ENCODE data around the gene DTX2.
"Not testable (repeated sequence)": the region's sequence is repeated elsewhere in the genome, so short reads cannot be mapped to it uniquely, and the experiment has no call there.

DTX2 gene

GRCh38 chr7:76511911-76512885, 50.7 kb downstream of the DTX2 start:
- not testable (repeated sequence) for DNase-seq (ENCODE audit: low spot score)

- DNase-seq (ENCODE audit: low spot score): no peak
These were observed 51.7 kb downstream of the DTX2 start for GRCh38 chr7:76512941-76513816.

DNA sequence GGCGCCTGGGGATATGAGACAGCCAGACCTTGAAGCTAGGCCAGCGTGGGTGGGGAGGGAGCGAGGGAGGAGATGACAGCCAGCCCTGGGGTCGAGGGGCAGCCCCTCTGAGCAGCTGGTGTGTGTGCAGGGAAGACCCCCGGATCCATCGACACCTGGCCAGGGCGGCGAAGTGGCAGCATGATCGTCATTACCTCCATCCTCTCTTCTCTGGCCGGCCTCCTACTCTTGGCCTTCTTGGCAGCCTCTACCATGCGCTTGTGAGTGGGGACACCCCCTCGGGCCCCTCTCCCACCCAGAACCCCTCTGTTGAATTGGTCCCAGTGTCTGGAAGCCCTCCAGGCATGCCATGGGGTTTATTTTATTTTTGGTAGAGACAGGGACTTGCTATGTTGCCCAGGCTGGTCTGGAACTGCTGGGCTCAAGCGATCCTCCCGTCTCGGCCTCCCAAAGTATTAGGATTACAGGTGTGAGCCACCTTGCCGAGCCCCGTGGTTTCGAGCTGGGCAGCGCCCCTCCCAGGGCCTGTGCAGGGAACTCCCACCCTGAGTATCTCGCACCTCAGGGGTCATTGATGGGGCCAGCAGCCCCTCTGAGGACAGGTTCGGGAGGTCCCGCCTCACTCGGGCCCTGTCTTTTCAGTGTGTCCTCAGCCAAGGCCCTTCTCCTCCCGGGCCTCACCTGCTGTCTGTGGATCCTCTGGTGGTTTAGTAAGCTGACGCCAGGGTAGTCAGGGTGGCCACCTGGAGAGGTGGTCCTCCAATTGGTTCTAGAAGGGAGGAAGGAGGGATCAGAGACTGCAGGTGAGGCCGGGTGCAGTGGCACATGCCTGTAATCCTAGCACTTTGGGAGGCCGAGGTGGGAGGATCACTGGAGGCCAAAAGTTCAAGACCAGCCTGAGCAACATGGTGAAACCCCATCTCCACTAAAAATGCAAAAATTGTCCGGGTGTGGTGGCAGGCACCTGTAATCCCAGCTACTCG, 52.6 kb downstream of the DTX2 start:
- no peak for DNase-seq (ENCODE audit: low spot score)

DNA sequence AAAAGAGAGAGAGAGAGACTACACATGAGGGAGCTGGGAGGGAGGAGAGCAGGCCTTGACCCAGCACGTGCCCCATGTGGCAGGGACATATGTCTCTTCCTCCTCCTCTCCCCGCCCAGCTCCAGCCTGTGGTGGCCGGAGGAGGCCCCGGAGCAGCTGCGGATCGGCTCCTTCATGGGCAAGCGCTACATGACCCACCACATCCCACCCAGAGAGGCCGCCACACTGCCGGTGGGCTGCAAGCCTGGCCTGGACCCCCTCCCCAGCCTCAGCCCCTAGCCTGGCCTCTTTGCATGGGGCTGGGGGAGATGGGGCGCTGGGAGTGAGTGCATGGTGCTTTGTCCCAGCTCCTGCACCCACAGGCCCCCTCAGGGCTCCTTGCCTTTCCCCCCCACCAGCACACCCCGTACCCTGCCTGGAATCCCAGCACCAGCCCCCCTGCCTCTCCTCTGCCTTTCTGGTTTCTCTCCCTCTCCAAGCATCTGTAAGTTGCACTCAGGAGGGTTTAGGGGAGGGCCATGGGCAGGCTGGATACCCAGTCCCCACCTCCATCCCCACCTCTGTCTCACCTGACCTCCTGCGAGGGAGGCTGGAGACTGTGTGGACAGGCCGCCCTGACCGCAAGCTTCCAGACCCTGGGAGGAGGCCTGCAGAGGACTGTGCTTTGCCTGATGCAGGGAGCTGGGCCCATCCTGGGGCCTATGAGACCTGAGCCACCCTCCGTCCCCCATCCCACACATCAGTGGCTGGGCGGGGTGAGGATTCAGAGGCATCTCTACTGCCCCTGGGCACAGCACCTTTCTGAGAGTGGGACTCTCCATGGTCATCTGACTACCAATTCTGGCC, 53.6 kb downstream of the DTX2 start:
- no peak for DNase-seq (ENCODE audit: low spot score)

DNA sequence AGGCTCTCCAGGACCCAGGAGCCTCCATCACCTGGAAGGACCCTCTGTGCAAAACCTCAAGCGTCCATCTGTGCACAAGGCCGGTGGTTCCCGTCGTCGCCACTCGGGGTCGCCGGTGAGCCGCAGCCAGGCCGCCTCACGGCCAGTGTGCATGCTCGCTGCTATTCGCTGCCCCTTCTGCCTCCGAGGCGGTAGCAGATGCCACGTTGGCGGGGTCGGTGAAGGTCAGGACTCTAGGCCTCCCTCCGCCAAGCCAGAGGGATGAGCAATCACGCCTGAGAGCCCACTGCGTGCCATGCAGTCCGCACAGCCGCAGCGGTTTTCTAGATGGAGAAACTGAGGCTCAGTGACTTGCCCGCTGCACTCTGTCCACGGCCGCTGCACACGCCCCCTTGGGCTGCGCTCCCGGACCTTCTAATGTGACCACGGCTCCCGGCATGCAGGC, 54.5 kb downstream of the DTX2 start:
- peak; percentile 46 for DNase-seq (ENCODE audit: low spot score)

DNA sequence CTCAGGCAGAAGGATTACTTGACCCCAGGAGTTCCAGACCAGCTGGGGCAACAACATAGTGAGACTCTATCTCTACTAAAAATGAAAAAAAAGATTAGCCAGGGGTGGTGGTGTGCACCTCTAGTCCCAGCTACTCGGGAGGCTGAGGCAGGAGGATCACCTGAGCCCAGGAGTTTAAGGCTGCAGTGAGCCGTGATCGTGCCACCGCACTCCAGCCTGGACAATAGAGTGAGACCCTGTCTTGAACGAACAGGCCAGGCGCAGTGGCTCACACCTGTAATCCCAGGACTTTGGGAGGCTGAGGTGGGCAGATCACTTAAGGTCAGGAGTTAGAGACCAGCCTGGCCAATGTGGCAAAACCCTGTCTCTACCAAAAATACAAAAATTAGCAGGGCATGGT, 55.4 kb downstream of the DTX2 start:
- DNase-seq (ENCODE audit: low spot score): not testable (repeated sequence)

DNA sequence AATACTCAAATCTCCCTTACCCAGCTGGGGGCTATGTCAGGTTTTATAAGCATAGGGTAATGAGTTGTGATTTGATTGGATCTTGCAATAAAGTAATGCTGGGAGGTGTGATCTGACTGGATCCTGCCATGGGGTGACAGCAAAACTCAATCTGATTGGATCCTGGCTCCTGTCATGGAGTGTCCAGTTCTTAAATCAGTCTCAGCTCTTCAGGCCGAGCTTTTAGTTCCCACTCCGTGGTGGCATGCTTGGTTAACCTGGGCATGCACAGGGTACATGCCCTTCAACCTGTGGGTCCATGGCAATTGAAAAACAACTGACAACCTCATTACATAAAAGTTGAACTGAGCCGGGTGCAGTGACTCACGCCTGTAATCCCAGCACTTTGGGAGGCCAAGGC, 64.7 kb downstream of the DTX2 start:
- DNase-seq (ENCODE audit: low spot score): not testable (repeated sequence)

- DNase-seq (ENCODE audit: low spot score): not testable (repeated sequence)
These were observed 70.1 kb downstream of the DTX2 start for GRCh38 chr7:76531643-76532042.

- not testable (repeated sequence) for DNase-seq (ENCODE audit: low spot score)
These were observed 81.7 kb downstream of the DTX2 start, which contains the start of gene SPDYE16 for GRCh38 chr7:76543197-76543596. SPDYE16 (minus strand) TSS chr7:76543297; CDS start chr7:76541459, 1,838 bp downstream.

DNA sequence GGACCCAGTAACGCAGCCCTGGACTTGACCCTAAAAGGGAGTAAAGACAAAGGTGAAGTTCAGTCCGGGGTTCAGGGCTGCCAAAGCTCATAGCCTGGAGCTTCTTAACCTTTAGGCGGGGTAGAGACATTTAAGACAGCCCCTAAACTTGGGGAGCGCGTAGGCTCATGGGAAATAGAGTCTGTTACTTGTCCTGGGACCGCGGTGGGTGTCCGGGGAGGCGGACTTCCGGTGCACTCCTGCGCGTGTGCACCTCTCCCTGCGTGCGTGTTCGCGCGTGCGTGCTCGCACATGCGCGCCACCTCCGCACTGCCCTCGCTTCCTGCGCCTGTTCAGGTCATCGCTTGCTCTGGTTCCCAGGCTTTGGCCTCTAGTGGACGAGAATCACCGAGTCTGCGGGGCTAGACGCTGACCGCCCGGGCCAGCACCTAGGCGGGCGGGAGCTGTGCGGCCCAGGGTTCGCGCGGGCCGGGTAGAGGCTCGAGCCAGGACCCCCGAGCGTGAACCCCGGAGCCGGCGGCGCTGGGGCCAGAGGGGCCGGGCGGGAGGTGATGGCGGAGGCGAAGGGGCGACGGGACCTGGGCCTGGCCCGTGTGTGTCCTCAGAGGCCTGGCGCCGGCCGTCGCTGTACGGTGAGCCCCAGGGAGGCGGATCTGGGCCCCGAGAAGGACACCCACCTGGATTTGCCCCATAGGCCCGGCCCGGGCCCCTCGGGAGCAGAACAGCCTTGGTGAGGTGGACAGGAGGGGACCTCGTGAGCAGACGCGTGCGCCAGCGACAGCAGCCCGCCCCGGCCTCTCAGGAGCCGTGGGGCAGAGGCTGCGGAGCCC, 87.7 kb downstream of the DTX2 start:
- DNase-seq (ENCODE audit: low spot score): peak; percentile 82

DNA sequence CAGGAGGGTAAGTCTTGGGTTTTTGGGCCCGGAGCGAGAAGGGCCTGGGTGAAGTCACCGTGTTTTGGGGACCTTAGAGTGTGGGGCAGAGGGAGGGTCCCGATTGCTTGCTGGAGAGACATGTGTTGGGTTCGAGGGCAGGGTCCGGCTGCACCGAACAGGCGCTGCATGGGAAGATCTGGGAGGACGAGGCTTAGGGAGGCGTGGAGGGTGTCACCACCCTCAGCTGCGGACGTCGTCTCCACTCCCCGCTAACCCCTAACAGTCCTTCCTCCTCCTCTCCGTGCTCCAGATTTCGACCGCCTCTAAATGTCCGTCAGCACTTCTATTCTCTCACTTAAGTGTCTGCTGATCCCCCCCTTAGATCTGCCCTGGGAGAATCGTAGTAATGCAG, 88.3 kb downstream of the DTX2 start:
- not testable (repeated sequence) for DNase-seq (ENCODE audit: low spot score)

- DNase-seq (ENCODE audit: low spot score): not testable (repeated sequence)
These were observed 90.5 kb downstream of the DTX2 start for GRCh38 chr7:76551992-76552391.

Measured in germinal center (tissue), 1 donor.